Heart left ventricle (tissue), 16 donors: Measurements from ENCODE around the gene CELF2. TPM values are rescaled to one million over a fixed set of nuclear protein-coding genes. Genes with fewer than 3 reads are reported as not detected.

Source experiments
- ATAC-seq, 4 donors: fragments of 200-7000 bp; cut with Tn5 transposase; one replicate each; pipeline ENCODE4 v1.9.1; 2020 to 2022; ENCODE audit warnings: moderate library complexity in 4 of 4, mild to moderate bottlenecking in 3 of 4, moderate number of reproducible peaks in 1 of 4
- DNase-seq, 5 donors: peaks; one replicate each; pipeline ENCODE4 v3.0.0-alpha.2; 2020
- H3K27ac ChIP-seq, 12 donors: fragments of 200-600 bp; sonication (generic) in 4 of 12; one replicate each; pipeline versions ENCODE4 v1.5.0 to v1.8.0; 2016 to 2022; ENCODE audit warnings: mild to moderate bottlenecking in 2 of 12
- H3K27me3 ChIP-seq, 9 donors: fragments of 200-600 bp; sonication (generic) in 2 of 9; one replicate each; pipeline versions ENCODE4 v1.5.1 to v1.8.0; 2016 to 2022; ENCODE audit warnings: mild to moderate bottlenecking in 3 of 9
- H3K36me3 ChIP-seq, 9 donors: fragments of 200-600 bp; sonication (generic) in 2 of 9; one replicate each; pipeline versions ENCODE4 v1.5.0 to v1.8.0; 2018 to 2022; ENCODE audit warnings: mild to moderate bottlenecking in 2 of 9
- H3K4me1 ChIP-seq, 12 donors: fragments of 200-600 bp; sonication (generic) in 4 of 12; one replicate each; pipeline versions ENCODE4 v1.5.0 to v1.8.0; 2016 to 2022; ENCODE audit warnings: mild to moderate bottlenecking in 3 of 12
- H3K4me3 ChIP-seq, 12 donors: fragments of 200-600 bp; sonication (generic) in 4 of 12; one replicate each; pipeline versions ENCODE4 v1.5.0 to v1.8.0; 2017 to 2022; ENCODE audit warnings: mild to moderate bottlenecking in 9 of 12, moderate library complexity in 4 of 12
- H3K9me3 ChIP-seq, 12 donors: fragments of 200-600 bp; sonication (generic) in 4 of 12; one replicate each; pipeline versions ENCODE4 v1.5.0 to v1.8.0; 2016 to 2022; ENCODE audit warnings: mild to moderate bottlenecking in 1 of 12
- CTCF ChIP-seq, 12 donors: fragments of 200-600 bp; sonication (generic) in 4 of 12; IDR thresholded peaks; one replicate each; pipeline versions ENCODE4 v1.5.0 to v1.8.0; 2018 to 2022; ENCODE audit warnings: antibody characterized with exemption in 12 of 12, mild to moderate bottlenecking in 5 of 12
- POLR2A ChIP-seq, 2 donors: fragments of 450-650 bp; IDR thresholded peaks; one replicate each; pipeline ENCODE4 v1.6.1; 2017; ENCODE audit warnings: antibody characterized with exemption in 2 of 2, mild to moderate bottlenecking in 2 of 2, moderate library complexity in 2 of 2
- WGBS, 4 donors: extraction: QIAGEN DNeasy Blood & Tissue Kit in 2 of 4; methylation state at CpG; one replicate each; pipeline versions ENCODE4 v1.1.5 to v1.1.7; 2013 to 2018; 5-methylcytosine and 5-hydroxymethylcytosine counted together
- intact Hi-C, 10 donors: fragments of 100-400 bp; cut with DNase I; formaldehyde crosslinking; loops; one replicate each; pipeline versions ENCODE4 v1.11.1 to v1.14.2; 2022
- polyA plus RNA-seq, 2 donors: library from polyadenylated mRNA; stranded (reverse); fragments of 200-250 nt; gene quantifications; one replicate each; pipeline ENCODE4 v1.2.3, GENCODE V29; 2013
- total RNA-seq, 9 donors: library from RNA; depleted of rRNA in 2 of 9; stranded (reverse); fragments of >200 nt in 2 of 9; fragmentation: NEBNext Ultra II Directional in 3 of 9; extraction: Animal tissue kit (Norgen Biotek cat#: 25700) in 3 of 9; gene quantifications; one replicate each; pipeline versions ENCODE4 v1.1.0 to v1.2.4, GENCODE V29; 2016 to 2023
- donor health status: ischemic (EF 13 %, LVEDD 7.1; RV severe dilation, severe dysfunction).
- donor health status: healthy with polysubstance abuse.
- donor health status: DM: no; HTN: yes; CAD: no.
- donor health status: DM: no; HTN: no; CAD: no.
- donor health status: ischemic (EF 25% LVEDD 6.9; RV normal size, moderate dysfunction).
- donor health status: ischemic (EF 25% LVEDD 5.7; RV mildly dilated, moderate dysfunction).
- donor health status: healthy.
- donor health status: DM: yes; HTN: yes; CAD: no.
- donor health status: ischemic (EF 35%, LVEDD 5.7; RV mildly dilated, moderate dysfunction).
- donor health status: nonischemic (EF 11% LVEDD 7.7; RV severe dilation, severe dysfunction).
- donor health status: DM: yes; HTN: yes; CAD: no.
- donor health status: PGD.
- donor health status: ischemic (EF 29% LVEDD 5.4; RV normal size, mild dysfunction).
- donor health status: nonischemic (EF 23%, LVEDD 6.1; RV moderate dilation, normal function).

The CELF2 gene
- total and polyA plus RNA-seq, 11 donors = 14.2 to 103 (median 67.1) TPM

GRCh38 chr10:11088709-11089108 lies 71.0 kb downstream of the CELF2 start:
- Histone ChIP-seq H3K4me3 (no peak overlapping the region), H3K9me3 (no peaks in the 10 kb centered on the region), H3K27me3 (no peaks in the 10 kb centered on the region), H3K27ac (no peak overlapping the region), H3K36me3 (no peaks in the 10 kb centered on the region), H3K4me1 (peaks cover 0 to 57% (median 17%) of the 10 kb centered on the region in 12 donors)
- TF ChIP-seq POLR2A (IDR thresholded peaks at IDR 0.05) (no peak), CTCF (IDR thresholded peaks at IDR 0.05) (no peak)
- no peak for DNase-seq
- intact Hi-C loops = no loop called here
- WGBS, 4 donors = 78 to 87% (median 80%) methylated on average over 6 of the region's 6 CpGs
- ATAC-seq = no peak

- H3K4me3 ChIP-seq = no peak overlapping the region
- DNase-seq = no peak
- ATAC-seq = no peak
- WGBS, 4 donors = 83 to 93% (median 86%) methylated on average over 6 of the region's 6 CpGs
- H3K27me3 ChIP-seq = no peaks in the 10 kb centered on the region
- no peaks in the 10 kb centered on the region for H3K36me3 ChIP-seq
- intact Hi-C loops = no loop called here
- H3K9me3 ChIP-seq = no peaks in the 10 kb centered on the region
- no peak for TF ChIP-seq POLR2A (IDR thresholded peaks at IDR 0.05)
- no peak for TF ChIP-seq CTCF (IDR thresholded peaks at IDR 0.05)
- no peak overlapping the region for H3K27ac ChIP-seq
- H3K4me1 ChIP-seq = peaks cover 0 to 55% (median 19%) of the 10 kb centered on the region in 12 donors
These were observed 71.6 kb downstream of the CELF2 start for GRCh38 chr10:11089272-11089671.

- Histone ChIP-seq H3K36me3 (no peaks in the 10 kb centered on the region), H3K4me1 (peaks cover 0 to 52% (median 12%) of the 10 kb centered on the region in 12 donors), H3K9me3 (no peaks in the 10 kb centered on the region), H3K27ac (no peak overlapping the region), H3K27me3 (no peaks in the 10 kb centered on the region), H3K4me3 (no peak overlapping the region)
- TF ChIP-seq CTCF (IDR thresholded peaks at IDR 0.05) (no peak), POLR2A (IDR thresholded peaks at IDR 0.05) (no peak)
- intact Hi-C loops = loop anchor here in 1 of 10 donors (5.0 kb wide), 1 partner anchor 76 kb away; no protein-coding TSS in a partner anchor
- no peak for ATAC-seq
- WGBS, 4 donors = 92 to 95% (median 94%) methylated on average over 10 of the region's 10 CpGs
- no peak for DNase-seq
These were observed 73.9 kb downstream of the CELF2 start for GRCh38 chr10:11091517-11092102.

- intact Hi-C loops = loop anchor here in 1 of 10 donors (5.0 kb wide), 1 partner anchor 73 kb away; no protein-coding TSS in a partner anchor
- Histone ChIP-seq H3K27me3 (no peaks in the 10 kb centered on the region), H3K4me3 (no peak overlapping the region), H3K9me3 (no peaks in the 10 kb centered on the region), H3K4me1 (peaks cover 0 to 62% (median 17%) of the 10 kb centered on the region in 12 donors), H3K36me3 (no peaks in the 10 kb centered on the region), H3K27ac (no peak overlapping the region)
- 85% methylated on average over 10 of the region's 10 CpGs for WGBS, 4 donors
- DNase-seq (no peak), ATAC-seq (no peak)
- TF ChIP-seq CTCF (IDR thresholded peaks at IDR 0.05) (no peak), POLR2A (IDR thresholded peaks at IDR 0.05) (no peak)
These were observed 76.4 kb downstream of the CELF2 start for GRCh38 chr10:11093771-11094736.
